Kidney epithelial cell (primary cell): ENCODE data around the gene PDE11A. TPM values are rescaled to one million over a fixed set of nuclear protein-coding genes. Genes with fewer than 3 reads are reported as not detected.

Experiments
- DNase-seq: peaks from one replicate; pipeline ENCODE4 v3.0.0-alpha.2; 2010; ENCODE audit warnings: low read depth
- H3K27me3 ChIP-seq: 2 replicates; pipeline ENCODE4 v1.6.0; 2011; ENCODE audit warnings: low read length; ENCODE audit not compliant: control insufficient read depth, insufficient read depth
- H3K36me3 ChIP-seq: 2 replicates; pipeline ENCODE4 v1.5.1; 2011; ENCODE audit warnings: low read length; ENCODE audit not compliant: control insufficient read depth, insufficient read depth
- H3K4me3 ChIP-seq: 2 replicates; pipeline ENCODE4 v1.5.1; 2011; ENCODE audit warnings: low read depth, mild to moderate bottlenecking, control low read depth, low read length
- CTCF ChIP-seq: IDR thresholded peaks from 2 replicates; pipeline ENCODE4 v1.5.1; 2011; ENCODE audit warnings: mild to moderate bottlenecking, moderate library complexity, low read length, control low read depth, inconsistent platforms; ENCODE audit not compliant: insufficient read depth, poor library complexity, severe bottlenecking
- total RNA-seq: library from RNA; depleted of rRNA; stranded (reverse); fragments of >200 nt; gene quantifications from 2 replicates; pipeline ENCODE4 v1.2.3, GENCODE V29; 2015

PDE11A gene
- total RNA-seq, 1 donor from 2014 or later = 0.13 TPM

GRCh38 chr2:177741866-177742265 lies 330.7 kb downstream of the PDE11A start:
- DNase-seq = no peak
- TF ChIP-seq CTCF = no peak
- no peaks in the 10 kb centered on the region for H3K27me3 ChIP-seq
- no peaks in the 10 kb centered on the region for H3K36me3 ChIP-seq
- H3K4me3 ChIP-seq = no peak overlapping the region

- Histone ChIP-seq H3K4me3 (no peak overlapping the region), H3K36me3 (no peaks in the 10 kb centered on the region), H3K27me3 (no peaks in the 10 kb centered on the region)
- DNase-seq = no peak
- no peak for TF ChIP-seq CTCF
These were observed 331.9 kb downstream of the PDE11A start for GRCh38 chr2:177740700-177741099.

GRCh38 chr2:177738461-177739235 lies 333.9 kb downstream of the PDE11A start:
- Histone ChIP-seq H3K36me3 (no peaks in the 10 kb centered on the region), H3K27me3 (no peaks in the 10 kb centered on the region), H3K4me3 (no peak overlapping the region)
- no peak for TF ChIP-seq CTCF
- DNase-seq = no peak

GRCh38 chr2:177735318-177735803 lies 337.2 kb downstream of the PDE11A start:
- H3K36me3 ChIP-seq = no peaks in the 10 kb centered on the region
- no peak for DNase-seq
- no peak for TF ChIP-seq CTCF
- no peak overlapping the region for H3K4me3 ChIP-seq
- no peaks in the 10 kb centered on the region for H3K27me3 ChIP-seq

DNA sequence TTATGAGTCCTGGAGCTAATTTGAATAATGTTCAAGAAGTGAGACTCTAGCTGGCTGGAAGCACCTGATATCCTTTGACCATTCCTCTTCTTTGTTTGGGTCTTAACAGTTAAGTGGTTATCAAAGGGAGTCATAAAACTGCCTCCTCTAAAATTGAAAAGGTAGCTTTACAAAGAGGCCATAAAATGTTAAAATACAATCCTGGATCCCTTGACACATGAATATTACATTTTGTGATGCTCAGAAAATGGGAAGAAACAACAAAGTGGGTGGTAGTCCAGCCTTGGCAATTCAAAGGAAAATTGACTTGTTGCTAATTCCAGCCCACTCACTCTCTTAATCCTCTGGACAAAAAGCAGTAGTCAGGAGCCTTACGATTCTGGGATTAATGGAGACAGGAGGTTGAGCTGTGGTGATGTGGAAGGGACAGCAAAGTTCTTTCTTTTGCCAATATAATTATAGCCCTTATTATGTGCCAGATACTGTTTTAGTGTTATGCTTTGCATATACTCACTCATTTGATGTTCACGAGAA lies 339.2 kb downstream of the PDE11A start:
- no peak for TF ChIP-seq CTCF
- Histone ChIP-seq H3K27me3 (no peaks in the 10 kb centered on the region), H3K36me3 (no peaks in the 10 kb centered on the region), H3K4me3 (no peak overlapping the region)
- DNase-seq = no peak
